ENCODE measurements around the gene S100A5.
"Not testable (repeated sequence)": the region's sequence is repeated elsewhere in the genome, so short reads cannot be mapped to it uniquely, and the experiment has no call there.

Gene S100A5

DNA sequence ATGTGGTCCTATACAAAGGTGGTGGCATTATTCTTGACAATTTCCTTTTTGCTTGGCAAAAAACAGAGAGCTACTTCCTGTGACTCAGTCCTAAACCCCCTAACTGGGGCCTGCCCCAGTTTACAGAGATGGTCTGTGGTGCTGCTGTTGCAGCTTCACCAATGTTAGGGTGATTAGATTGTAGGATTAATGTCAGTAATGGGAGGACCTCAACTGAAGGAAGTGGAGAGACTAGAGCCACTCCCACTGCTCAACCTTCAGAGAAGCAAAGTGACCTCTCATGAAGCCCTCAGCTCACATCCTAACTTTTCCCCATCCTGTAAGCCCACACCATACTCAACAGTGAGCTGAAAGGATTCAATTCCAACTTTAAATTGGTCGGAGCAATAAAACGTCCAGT is 8.6 kb downstream of the S100A5 start:
- no peak for DNase-seq

DNA sequence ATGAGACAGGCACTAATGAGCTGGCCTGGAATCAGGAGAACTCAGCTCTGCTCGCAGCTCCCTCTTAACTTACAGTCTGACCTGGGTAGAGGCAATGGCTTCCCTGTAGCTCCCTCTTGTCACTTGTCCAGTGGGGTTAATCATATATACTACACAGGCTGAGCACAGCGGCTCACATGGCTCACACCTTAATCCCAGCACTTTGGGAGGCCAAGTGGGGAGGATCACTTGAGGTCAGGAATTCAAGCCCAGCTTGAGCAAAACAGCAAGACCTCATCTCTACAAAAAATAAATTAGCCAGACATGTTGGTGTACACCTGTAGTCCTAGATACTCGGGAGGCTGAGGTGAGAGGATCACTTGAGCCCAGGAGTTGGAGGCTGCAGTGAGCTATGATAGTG is 9.1 kb downstream of the S100A5 start:
- DNase-seq, result no peak

DNA sequence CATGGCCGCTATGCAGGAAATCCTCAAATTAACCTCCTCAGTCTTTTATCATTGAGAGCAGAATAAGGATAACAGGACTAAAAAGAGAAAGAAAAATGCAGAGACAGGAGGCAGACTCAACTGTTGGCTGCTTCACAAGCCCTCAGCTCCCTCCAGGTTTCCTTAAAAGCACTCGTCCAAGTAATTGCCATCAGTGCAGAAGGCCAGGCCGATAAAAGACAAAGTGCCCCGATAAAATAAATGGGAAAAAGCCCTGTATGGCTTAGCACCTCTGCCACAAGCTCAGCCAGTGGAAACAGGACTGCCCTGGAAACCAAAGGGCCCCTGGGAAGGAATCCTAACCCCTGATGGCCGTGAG is 13.1 kb downstream of the S100A5 start:
- no peak for DNase-seq

DNA sequence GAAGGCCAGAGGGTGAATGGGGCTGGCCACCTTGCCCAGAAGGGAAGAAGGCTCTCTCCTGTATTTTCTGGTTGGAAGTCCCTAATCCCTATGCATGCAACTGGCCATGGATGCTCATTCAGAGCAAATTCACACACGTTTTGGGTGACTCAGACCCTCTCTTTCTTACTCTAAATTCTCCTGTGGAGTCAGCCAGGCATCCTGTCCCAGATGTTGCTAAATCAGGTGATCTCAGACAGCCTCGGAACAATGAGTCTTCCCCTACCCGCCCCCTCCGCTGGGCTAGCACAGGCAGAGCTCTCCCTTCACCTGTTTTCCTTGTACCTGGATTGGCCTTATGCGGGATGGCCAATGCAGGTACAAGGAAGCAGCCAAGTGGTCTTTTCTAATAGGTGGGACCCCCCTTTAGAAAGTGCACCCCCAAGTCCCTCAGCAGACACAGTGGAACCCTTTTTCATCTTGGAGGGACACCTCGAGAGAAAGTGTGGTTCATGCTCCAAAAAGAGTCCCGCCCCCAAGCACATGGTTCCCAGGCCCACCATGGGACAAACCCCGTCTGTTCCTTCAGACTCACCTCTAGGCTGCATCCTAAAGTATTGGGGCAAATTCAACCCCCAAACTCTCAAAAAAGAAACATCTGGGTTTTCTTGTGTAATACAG is 13.6 kb downstream of the S100A5 start:
- no peak for DNase-seq

DNA sequence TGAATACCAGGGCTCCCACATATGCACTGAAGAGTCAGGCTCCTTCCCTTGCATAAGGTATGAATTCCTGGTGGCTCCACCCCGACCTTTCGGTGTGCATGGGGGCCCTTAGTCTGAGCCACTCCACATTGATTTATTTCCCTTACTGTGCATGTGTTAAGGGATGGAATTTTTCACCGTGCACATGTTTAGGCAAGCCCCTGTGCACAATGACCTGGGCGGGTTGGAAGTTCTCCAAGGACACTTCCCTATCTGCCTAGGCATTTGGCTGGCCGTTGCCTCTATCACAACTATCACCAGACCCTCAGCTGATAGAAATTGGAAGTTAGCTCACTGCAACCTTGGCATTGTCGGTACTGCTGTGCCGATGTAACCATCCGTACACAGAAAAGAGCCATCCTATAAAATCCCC is 14.6 kb downstream of the S100A5 start:
- no peak for DNase-seq

DNA sequence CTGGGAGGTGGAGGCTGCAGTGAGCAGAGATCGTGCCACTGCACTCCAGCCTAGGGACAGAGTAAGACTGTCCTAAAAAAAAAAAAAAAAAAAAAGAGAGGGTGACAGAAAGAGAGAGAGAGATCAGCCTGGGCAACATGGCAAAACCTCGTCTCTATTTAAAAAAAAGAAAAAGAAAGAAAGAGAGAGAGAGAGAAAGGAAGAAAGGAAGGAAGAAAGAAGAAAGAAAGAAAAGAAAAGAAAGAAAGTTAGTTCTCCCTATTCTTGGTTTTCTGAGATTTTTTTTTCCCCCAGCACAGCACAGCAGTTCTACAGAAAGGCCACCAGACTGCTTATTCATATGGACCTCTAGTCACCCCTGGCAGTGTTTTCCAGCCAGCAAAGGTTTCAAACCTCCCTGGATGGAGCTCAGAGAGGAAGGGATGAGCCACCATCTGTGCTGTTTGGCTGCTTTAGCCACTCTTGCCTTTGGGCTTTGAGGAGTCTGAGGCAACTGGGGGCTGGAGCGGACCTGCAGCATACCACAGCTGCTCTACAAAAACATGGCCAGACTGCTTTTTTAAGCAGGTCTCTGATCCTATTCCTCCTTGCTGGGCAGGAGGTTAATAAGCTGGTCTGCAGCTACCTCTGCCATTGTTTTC is 15.5 kb downstream of the S100A5 start:
- DNase-seq, result no peak

DNA sequence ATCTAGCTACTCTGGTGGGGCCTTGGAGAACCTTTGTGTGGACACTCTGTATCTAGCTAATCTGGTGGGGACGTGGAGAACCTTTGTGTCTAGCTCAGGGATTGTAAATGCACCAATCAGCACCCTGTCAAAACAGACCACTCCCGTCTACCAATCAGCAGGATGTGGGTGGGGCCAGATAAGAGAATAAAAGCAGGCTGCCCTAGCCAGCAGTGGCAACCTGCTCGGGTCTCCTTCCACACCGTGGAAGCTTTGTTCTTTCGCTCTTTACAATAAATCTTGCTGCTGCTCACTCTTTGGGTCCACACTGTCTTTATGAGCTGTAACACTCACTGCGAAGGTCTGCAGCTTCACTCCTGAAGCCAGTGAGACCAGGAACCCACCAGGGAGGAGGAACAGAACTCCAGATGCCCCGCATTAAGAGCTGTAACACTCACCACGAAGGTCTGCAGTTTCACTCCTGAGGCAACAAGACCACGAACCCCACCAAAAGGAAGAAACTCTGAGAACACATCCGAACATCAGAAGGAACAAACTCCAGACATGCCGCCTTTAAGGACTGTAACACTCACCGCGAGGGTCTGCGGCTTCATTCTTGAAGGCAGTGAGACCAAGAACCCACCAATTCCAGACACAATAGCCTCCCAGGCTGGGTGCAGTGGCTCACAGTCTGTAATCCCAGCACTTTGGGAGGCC is 18.2 kb downstream of the S100A5 start:
- not testable (repeated sequence) for DNase-seq

DNA sequence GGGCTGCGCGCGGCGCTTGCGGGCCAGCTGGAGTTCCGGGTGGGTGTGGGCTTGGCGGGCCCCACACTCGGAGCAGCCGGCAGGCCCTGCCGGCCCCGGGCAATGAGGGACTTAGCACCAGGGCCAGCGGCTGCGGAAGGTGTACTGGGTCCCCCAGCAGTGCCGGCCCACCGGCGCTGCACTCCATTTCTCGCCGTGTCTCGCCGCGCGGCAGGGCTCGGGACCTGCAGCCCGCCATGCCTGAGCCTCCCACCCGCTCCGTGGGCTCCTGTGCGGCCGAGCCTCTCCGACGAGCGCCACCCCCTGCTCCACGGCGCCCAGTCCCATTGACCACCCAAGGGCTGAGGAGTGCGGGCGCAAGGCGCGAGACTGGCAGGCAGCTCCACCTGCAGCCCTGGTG is 18.9 kb downstream of the S100A5 start:
- not testable (repeated sequence) for DNase-seq

DNA sequence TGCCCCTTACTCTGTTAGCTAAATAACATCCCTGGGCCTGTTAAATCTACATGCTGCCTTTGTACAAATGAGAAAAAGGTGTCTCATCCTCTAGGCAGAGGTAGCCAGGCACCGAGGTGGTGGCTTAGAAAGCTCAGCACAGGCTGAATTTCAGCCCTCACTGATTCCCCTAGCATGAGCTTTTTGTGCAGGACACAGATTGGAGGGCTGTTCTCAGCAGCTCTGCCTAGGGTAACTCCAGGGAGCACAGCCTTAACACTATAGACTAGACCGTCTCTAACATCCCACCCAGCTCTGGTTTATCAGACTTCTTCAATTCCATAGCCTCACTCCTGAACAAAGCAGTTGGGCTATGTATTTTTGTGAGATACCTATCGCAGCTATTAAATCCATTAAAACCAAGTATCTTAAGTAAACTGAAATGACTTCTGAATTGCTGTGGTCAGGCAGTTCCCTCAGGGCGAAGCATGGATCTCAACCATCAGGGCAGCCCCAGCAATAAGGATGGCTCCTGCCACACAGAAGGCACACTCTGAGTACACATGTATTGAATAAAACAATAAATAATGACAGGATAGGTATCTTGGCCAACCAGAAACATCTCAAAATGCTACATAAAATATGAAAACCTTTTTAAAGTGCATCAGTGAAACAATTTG is 19.8 kb downstream of the S100A5 start:
- no peak for DNase-seq

DNA sequence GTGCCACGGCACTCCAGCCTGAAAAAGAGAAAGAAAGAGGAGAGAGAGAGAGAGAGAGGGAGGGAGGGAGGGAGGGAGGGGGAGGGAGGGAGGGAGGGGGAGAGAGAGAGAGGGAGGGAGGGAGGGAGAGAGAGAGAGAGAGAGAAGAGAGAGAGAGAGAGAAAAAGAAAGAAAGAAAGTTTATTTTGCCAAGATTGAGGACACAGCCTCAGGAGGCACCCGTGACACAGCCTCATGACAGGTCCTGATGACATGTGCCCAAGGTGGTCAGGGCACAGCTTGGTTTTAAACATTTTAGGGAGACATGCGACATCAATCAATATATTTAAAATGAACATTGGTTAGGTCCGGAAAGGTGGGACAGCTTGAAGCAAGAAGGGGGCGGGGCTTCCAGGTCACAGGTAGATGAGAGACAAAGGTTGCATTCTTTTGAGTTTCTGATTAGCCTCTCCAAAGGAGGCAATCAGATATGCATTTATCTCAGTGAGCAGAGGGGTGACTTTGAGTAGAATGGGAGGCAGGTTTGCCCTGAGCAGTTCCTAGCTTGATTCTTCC is 20.5 kb downstream of the S100A5 start:
- DNase-seq, result not testable (repeated sequence)

DNA sequence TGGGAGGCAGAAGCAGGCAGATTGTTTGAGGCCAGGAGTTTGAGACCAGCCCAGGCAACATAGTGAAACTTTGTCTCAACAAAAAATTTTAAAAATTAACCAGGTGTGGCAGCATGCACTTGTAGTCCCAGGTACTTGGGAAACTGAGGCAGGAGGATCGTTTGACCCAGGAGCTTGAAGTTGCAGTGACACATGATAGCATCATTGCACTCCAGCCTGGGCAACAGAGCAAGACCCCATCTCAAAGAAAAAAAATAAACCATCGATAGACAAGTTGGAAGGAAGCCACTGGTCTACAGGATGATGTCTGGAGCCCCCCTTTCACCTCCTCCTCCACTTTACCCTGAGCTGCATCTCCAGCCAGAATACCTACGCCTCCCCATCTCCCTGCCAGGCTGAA is 21.5 kb downstream of the S100A5 start:
- DNase-seq, result no peak

DNA sequence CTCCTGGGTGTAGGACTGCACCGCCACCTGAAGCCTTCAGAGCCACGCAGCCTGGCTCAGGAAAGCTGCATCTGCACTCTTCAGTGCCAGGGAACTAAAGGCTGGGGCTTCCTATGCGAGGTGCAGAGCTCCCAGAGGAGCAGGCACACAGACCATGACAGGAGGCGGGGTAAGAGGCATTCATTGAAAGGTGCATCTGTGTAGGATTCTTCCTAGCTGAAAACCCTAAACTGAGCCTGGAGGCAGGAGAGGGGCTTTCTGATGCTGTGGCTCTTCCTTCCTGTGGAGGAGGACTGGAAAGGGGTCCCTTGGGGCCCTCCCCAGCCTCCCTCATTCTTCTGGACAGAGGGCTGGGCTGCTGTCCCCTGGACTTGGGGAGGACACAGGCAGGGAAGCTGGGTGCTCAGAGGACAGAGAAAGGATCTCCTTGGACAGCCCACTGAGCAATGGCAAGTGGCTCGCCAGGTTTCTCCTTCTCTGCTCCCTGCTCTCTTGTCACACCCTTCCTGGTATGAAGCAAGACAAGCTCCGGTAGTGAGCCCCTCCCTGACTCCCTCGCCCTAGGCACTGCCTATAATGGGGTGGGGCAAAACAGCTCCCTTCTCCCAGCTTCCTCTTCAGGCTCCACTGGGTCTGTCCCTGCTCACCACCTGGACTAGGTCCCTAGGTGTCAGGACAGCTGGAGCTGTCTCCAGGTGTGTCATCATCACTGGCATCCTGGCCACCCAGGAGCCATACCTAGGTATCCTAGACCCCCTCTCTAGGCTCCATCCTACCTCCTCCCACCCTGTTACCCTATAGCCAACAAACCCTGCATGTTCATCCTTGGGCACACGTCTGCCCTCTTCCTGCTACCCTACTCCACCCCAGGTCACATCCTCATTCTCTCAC is 25.0 kb downstream of the S100A5 start:
- DNase-seq, result no peak

DNA sequence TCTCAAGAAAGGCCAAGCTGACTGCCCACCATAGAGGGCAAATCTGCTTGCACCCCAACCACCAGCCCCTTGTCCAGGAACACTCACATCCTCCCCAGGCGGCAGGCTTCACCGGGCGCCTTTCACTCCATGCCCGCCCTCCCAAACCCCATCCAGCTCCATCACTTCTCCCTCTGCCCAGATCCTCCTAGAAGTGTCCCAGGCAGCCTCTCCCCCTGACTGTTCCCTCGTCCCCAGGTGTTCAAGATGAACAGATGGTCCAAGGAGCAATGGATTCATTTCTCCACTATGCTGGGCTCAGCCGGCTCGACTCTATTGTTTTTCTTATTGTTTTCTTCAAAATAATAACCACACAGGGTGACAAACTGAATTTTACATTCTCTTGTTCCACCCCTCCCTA is 27.1 kb downstream of the S100A5 start:
- DNase-seq, result no peak

DNA sequence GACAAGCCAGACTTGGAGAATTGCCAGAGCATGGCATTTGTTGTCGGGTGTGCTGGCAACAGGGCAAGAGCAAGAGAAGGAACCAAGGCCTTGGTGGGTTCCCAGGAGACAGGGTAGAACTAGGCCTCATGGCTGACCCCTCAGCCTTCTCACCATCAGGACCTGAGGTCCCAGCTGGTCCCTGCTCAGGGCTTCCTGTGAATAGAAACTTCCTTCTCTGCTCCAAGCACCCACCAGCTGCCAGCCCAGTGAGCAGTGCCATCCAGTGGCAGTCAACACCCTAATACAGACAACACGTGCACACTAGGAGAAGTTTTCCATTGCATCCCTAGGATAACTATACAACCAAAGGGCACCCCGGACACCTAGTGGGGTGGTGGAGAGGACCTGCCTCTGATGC is 27.7 kb downstream of the S100A5 start:
- DNase-seq, result no peak

DNA sequence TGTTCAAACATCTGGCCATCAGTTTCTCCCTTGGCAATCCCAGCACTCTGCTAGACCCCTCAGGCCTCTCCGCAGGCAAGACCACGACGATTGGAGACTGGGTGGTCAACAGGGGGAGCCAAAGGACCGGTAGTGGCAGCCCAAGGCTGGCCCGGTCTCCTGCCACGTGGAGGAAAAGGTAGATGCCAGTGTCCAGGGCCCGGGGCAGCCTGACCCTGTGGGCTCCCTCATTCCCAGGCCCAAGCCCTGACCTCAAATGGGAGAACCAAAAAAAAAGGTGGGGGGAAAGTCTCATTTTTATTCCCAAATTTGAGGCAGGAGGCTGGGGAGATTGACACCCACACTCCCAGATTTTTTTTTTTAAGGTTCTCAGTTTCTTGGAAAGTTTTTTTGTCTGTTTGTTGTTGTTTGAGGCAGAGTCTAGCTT is 29.7 kb downstream of the S100A5 start:
- DNase-seq, result peak; percentile 74

DNA sequence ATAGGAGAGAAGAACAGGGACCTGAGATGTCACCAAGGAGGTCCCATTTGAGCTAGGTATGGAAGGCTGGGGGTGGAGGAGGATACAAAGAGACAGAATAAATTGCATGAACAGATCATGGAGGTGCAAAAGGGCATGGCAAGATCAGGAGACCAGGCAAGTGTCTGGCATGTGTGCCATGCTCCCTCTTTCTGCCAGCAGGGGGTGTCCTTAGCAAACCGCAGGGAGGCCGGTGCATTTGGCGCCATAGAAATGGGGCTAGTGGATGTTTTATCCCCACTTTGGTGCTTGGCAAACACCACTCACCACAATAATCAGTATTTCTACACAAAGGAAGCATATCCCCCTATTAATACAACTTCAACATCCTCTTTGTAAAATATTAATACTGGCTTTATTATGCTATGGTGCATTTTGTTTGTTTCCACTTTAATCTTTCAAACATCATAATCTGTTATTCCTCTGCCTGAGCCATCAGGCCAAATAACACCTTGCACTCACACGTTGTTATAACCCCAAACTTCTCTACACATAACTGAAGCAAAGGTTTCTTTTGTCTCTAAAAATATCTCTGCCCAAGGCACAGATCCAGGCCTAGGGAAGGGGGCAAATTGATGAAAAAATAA is 30.9 kb downstream of the S100A5 start:
- DNase-seq, result peak; percentile 37

DNA sequence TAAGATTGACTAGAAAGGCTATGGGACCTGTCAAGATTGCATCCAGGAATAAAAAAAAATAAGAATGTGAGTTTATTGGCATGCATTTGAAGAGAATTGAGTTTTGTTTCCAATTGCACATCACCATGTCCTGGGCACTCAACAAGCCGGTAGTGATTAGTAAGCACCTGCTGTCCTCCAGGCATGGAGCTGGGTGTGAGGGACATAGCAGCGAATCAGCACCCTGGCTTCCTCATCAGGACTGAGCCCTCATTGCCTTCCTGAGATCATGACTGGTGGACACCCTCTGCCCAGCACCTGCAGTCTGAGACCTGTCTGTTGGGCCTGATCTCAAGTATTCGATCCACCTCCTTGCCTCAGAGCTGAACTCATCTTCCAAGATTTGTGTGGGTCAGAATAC is 31.7 kb downstream of the S100A5 start:
- no peak for DNase-seq

DNA sequence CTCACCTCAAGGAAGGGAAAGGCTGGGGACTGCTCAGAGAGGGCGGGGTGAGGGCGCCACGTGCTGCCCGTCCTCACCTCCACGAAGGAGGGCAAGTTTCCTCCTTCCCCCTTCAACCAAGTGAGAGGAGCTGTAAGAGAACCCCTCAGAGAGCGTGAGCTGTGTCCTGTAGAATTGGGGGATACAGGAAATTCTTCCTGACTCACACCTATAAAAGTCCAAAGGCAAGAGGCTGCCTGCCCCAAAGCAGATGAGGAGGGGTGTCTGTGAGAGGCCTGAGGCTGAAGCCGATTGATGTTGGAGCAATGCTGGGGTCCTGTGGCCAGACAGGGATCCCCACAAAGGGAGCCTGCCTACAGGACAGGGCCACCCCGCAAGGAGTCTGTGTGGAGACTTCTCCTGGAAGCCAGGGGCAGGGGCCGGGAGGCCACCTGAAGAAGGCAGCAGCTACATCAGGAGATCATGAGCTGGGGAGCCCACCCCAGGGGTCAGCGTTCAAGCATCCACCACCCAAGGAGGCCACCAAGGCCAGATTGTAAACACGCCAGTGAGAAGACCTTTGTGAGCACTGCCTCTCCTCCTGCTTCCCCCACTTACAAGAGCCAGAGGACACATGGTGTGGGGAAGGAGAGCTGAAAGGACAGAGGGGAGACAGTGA is 32.7 kb downstream of the S100A5 start:
- no peak for DNase-seq

DNA sequence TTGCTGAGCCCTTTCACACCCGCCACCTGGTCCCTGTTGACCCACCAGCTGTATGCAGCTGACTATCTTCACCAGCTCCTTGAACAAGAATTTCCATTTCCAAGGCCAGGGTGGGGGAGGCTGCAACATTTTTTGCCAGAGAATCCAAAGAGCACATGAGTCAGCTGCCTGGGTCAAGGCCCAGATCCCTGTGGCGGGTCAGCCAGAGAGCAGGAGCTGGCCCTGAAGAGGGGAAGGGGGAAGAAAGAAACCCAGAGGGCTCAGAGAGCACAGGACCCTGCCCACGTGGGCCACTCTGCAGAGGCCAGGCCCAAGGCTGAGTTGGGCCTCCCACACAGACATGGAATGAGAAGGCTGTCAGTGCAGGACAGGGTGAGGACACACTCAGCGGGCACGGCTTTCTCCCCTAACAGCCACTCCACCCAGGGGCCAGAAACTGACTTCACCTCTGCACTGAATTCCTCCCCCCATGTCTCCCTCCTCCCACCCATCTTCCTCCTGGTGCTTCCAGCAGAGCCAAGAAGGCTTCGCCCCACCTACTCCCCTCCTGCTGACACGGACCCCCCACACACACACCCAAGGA is 33.8 kb downstream of the S100A5 start:
- peak; percentile 69 for DNase-seq

DNA sequence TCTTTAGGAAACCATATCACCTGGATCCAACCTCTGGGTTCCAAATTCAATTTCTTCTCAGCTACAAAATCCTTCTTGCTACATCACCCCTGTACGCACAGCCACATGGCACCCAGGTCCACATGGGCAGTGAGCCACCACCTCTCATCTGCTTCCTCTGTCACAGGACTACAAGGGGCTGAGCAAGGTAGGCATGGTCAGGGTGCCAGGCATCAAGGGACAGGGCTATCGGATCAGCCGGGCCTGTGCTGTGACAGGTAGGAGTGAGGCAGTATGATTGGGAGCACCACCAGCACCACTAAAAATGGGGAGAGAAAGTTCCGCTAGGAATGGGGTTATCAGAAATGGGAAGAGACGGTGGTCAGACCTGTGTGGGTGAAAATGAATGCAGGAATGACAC is 34.3 kb downstream of the S100A5 start:
- DNase-seq, result no peak

DNA sequence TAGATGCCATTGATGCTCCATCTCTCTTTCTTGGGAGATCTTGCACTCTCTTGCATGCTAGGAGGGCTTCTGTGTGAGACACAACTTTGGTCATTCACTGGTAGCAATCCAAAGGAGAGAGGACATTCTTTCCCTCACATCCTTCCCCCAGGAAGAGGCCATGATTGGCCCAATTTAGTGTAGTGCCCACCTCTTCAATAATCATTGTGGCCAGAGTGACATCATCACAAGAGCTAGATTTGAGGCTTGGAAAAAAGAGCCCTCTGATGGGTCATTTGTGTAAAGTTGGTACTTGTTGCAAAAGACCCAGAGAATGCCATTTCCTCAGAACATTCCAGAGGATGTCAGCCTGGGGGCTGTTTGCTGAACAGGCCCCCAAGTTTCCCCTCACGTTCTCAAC is 35.2 kb downstream of the S100A5 start:
- no peak for DNase-seq

All from kidney glomerular epithelial cell (primary cell).